Sigmoid colon (tissue), 7 donors: ENCODE data around the gene ZNF652. TPM values are rescaled to one million over a fixed set of nuclear protein-coding genes. Genes with fewer than 3 reads are reported as not detected.
A peak's percentile ranks its signal among the peaks of the same experiment; 100 is the strongest.

Experiments used
- DNase-seq: peaks from one replicate; pipeline ENCODE4 v3.0.0-alpha.2; 2019
- H3K27ac ChIP-seq, 4 donors: fragments of 200-600 bp; sonication (generic); one replicate each; pipeline ENCODE4 v1.5.1; 2016 to 2019; ENCODE audit warnings: mild to moderate bottlenecking in 1 of 4
- H3K27me3 ChIP-seq, 3 donors: fragments of 200-600 bp; sonication (generic); one replicate each; pipeline ENCODE4 v1.5.1; 2019; ENCODE audit warnings: mild to moderate bottlenecking in 1 of 3
- H3K36me3 ChIP-seq, 4 donors: fragments of 200-600 bp; sonication (generic); one replicate each; pipeline ENCODE4 v1.5.1; 2016 to 2019
- H3K4me1 ChIP-seq, 4 donors: fragments of 200-600 bp; sonication (generic); one replicate each; pipeline ENCODE4 v1.5.1; 2017 to 2019
- H3K4me3 ChIP-seq, 4 donors: fragments of 200-600 bp; sonication (generic); one replicate each; pipeline ENCODE4 v1.5.1; 2017 to 2019; ENCODE audit warnings: mild to moderate bottlenecking in 2 of 4, moderate library complexity in 1 of 4
- H3K9me3 ChIP-seq, 4 donors: fragments of 200-600 bp in 3 of 4; sonication (generic) in 3 of 4; one replicate each; pipeline versions ENCODE4 v1.5.1 to v1.6.1; 2013 to 2019
- EP300 ChIP-seq, 4 donors: sonication (generic); formaldehyde crosslinking; IDR thresholded peaks; one replicate each; pipeline ENCODE4 v1.6.1; 2017; ENCODE audit warnings: antibody characterized with exemption in 4 of 4
- POLR2A ChIP-seq, 2 donors: fragments of 450-650 bp; IDR thresholded peaks; one replicate each; pipeline ENCODE4 v1.6.1; 2016; ENCODE audit warnings: antibody characterized with exemption in 2 of 2, mild to moderate bottlenecking in 2 of 2, moderate library complexity in 2 of 2
- POLR2AphosphoS5 ChIP-seq, 4 donors: sonication (generic); formaldehyde crosslinking; IDR thresholded peaks; one replicate each; pipeline ENCODE4 v1.6.1; 2017; ENCODE audit warnings: antibody characterized with exemption in 4 of 4
- WGBS, 2 donors: extraction: QIAGEN DNeasy Blood & Tissue Kit; methylation state at CpG; one replicate each; pipeline ENCODE4 v1.1.7; 2013; 5-methylcytosine and 5-hydroxymethylcytosine counted together
- intact Hi-C: fragments of 100-400 bp; cut with DNase I; formaldehyde crosslinking; loops from one replicate; pipeline ENCODE4 v1.15.1; 2023
- polyA plus RNA-seq, 3 donors: library from polyadenylated mRNA; stranded (reverse); fragments of 200-250 nt; gene quantifications; one replicate each; pipeline ENCODE4 v1.2.3, GENCODE V29; 2013
- total RNA-seq, 4 donors: library from RNA; depleted of rRNA; stranded (reverse); fragments of >200 nt; gene quantifications; one replicate each; pipeline ENCODE4 v1.1.0, GENCODE V29; 2016
- TF ChIP-seq, protein P1 (sequence below), 4 experiments: fragments of 450-650 bp in 3 of 4; fragments of 200-600 bp in 1 of 4; IDR thresholded peaks; one replicate each; pipeline ENCODE4 v1.5.1; 2016 to 2019; ENCODE audit warnings: antibody characterized with exemption in 4 of 4, mild to moderate bottlenecking in 3 of 4, moderate library complexity in 2 of 4
- donor health status: healthy with polysubstance abuse.
- donor health status: Bipolar disorder and iron deficiency.
- donor health status: healthy.

The ZNF652 gene
- total and polyA plus RNA-seq, 7 donors, result 12.9 to 134 (median 83.1) TPM

DNA sequence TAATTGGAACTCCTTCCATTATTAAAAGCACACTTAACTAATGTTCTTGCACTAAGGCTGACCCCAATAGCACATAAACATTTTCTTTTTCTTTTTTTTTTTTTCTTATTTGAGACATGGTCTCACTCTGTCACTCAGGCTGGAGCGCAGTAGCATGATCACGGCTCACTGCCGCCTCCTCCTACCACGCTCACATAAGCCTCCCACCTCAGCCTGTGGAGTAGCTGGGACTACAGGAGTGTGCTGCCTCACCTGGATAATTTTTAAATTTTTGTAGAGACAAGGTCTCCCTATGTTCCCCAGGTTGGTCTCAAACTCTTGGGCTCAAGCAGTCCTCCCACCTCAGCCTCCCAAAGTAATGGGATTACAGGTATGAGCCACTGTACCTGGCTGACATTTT, 1.2 kb upstream of the ZNF652 start:
- TF ChIP-seq POLR2AphosphoS5 (IDR thresholded peaks at IDR 0.05) (no peak), EP300 (IDR thresholded peaks at IDR 0.05) (no peak), POLR2A (IDR thresholded peaks at IDR 0.05) (no peak)
- TF ChIP-seq, protein P1, sequence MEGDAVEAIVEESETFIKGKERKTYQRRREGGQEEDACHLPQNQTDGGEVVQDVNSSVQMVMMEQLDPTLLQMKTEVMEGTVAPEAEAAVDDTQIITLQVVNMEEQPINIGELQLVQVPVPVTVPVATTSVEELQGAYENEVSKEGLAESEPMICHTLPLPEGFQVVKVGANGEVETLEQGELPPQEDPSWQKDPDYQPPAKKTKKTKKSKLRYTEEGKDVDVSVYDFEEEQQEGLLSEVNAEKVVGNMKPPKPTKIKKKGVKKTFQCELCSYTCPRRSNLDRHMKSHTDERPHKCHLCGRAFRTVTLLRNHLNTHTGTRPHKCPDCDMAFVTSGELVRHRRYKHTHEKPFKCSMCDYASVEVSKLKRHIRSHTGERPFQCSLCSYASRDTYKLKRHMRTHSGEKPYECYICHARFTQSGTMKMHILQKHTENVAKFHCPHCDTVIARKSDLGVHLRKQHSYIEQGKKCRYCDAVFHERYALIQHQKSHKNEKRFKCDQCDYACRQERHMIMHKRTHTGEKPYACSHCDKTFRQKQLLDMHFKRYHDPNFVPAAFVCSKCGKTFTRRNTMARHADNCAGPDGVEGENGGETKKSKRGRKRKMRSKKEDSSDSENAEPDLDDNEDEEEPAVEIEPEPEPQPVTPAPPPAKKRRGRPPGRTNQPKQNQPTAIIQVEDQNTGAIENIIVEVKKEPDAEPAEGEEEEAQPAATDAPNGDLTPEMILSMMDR (IDR thresholded peaks at IDR 0.05), result no peak
- no peak for DNase-seq
- peaks cover 0 to 32% (median 22%) of the 10 kb centered on the region in 4 donors for H3K4me1 ChIP-seq
- H3K9me3 ChIP-seq, result no peaks in the 10 kb centered on the region
- H3K36me3 ChIP-seq, result no peaks in the 10 kb centered on the region
- intact Hi-C loops, result loop anchor here (5.0 kb wide), 1 partner anchor 46 kb away; no protein-coding TSS in a partner anchor
- no peaks in the 10 kb centered on the region for H3K27me3 ChIP-seq
- H3K27ac ChIP-seq, result peak overlapping the region; percentile 94 to 99 (median 96)
- 91 to 97% methylated on average over 4 of the region's 4 CpGs for WGBS, 2 donors
- H3K4me3 ChIP-seq, result no peak overlapping the region

GRCh38 chr17:49362723-49363117, 670 bp upstream of the ZNF652 start:
- DNase-seq, result no peak
- Histone ChIP-seq H3K36me3 (no peaks in the 10 kb centered on the region), H3K4me3 (peak overlapping the region; percentile 90 to 96 (median 94)), H3K27ac (peak overlapping the region; percentile 94 to 99 (median 96)), H3K9me3 (no peaks in the 10 kb centered on the region), H3K27me3 (no peaks in the 10 kb centered on the region), H3K4me1 (peaks cover 0 to 37% (median 27%) of the 10 kb centered on the region in 4 donors)
- intact Hi-C loops, result loop anchor here (5.0 kb wide), 1 partner anchor 45 kb away; no protein-coding TSS in a partner anchor
- no peak for TF ChIP-seq POLR2A (IDR thresholded peaks at IDR 0.05)
- TF ChIP-seq EP300 (IDR thresholded peaks at IDR 0.05), result no peak
- TF ChIP-seq, protein P1 (IDR thresholded peaks at IDR 0.05), result no peak
- no peak for TF ChIP-seq POLR2AphosphoS5 (IDR thresholded peaks at IDR 0.05)
- WGBS, 2 donors, result 14 to 23% methylated on average over 10 of the region's 10 CpGs

- peak in 2 of 4 donors; percentile 29 to 51 for TF ChIP-seq POLR2AphosphoS5 (IDR thresholded peaks at IDR 0.05)
- TF ChIP-seq, protein P1 (IDR thresholded peaks at IDR 0.05), result no peak
- no peaks in the 10 kb centered on the region for H3K36me3 ChIP-seq
- DNase-seq, result peak; percentile 73
- no peaks in the 10 kb centered on the region for H3K27me3 ChIP-seq
- no peaks in the 10 kb centered on the region for H3K9me3 ChIP-seq
- 0 to 1% methylated on average over 52 of the region's 52 CpGs for WGBS, 2 donors
- H3K4me3 ChIP-seq, result peak overlapping the region; percentile 90 to 96 (median 94)
- intact Hi-C loops, result loop anchor here (5.0 kb wide), 1 partner anchor 44 kb away; no protein-coding TSS in a partner anchor
- H3K4me1 ChIP-seq, result peaks cover 0 to 52% (median 41%) of the 10 kb centered on the region in 4 donors
- H3K27ac ChIP-seq, result peak overlapping the region; percentile 94 to 99 (median 96)
Measured at GRCh38 chr17:49361129-49361901, 735 bp downstream of the ZNF652 start.

DNA sequence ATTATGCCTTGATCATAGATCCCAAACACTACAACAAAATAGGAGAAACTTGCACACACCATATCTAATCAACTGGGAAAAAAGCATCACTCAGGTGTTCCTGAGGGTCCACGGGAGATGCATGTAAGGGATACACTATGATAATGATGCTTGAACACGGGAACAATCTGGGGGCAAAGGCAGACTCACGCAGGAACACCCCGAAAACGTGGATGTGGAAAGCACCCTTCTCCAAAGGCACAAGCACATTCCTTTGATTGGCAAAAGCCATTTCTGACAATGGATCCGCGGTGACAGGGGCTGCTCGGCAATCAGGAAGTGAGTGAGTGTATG, 1.3 kb downstream of the ZNF652 start:
- WGBS, 2 donors, result 1 to 2% methylated on average over 8 of the region's 8 CpGs
- Histone ChIP-seq H3K27ac (peak overlapping the region; percentile 94 to 99 (median 96)), H3K4me1 (peaks cover 0 to 56% (median 44%) of the 10 kb centered on the region in 4 donors), H3K36me3 (no peaks in the 10 kb centered on the region), H3K9me3 (no peaks in the 10 kb centered on the region), H3K4me3 (peak overlapping the region; percentile 90 to 96 (median 94)), H3K27me3 (no peaks in the 10 kb centered on the region)
- TF ChIP-seq EP300 (IDR thresholded peaks at IDR 0.05) (no peak), POLR2AphosphoS5 (IDR thresholded peaks at IDR 0.05) (no peak), POLR2A (IDR thresholded peaks at IDR 0.05) (no peak)
- TF ChIP-seq, protein P1 (IDR thresholded peaks at IDR 0.05), result no peak
- no peak for DNase-seq
- intact Hi-C loops, result loop anchor here (5.0 kb wide), 1 partner anchor 43 kb away; no protein-coding TSS in a partner anchor
